ENCODE measurements around the gene FAM118A. TPM values are rescaled to one million over a fixed set of nuclear protein-coding genes. Genes with fewer than 3 reads are reported as not detected.

Gene FAM118A
- total RNA-seq, 1 experiment from 2014 or later = 37.9 TPM

GRCh38 chr22:45290410-45290936, 19.3 kb upstream of the FAM118A start:
- H3K9me3 ChIP-seq (ENCODE audit: control insufficient read depth, low read depth, low read length) = no peaks in the 10 kb centered on the region
- no peaks in the 10 kb centered on the region for H3K9me3 Mint-ChIP-seq
- no peak overlapping the region for H2BK5ac ChIP-seq (ENCODE audit: insufficient read length, low read length)
- H2AFZ ChIP-seq (ENCODE audit: low read length) = no peak overlapping the region
- H3K23me2 ChIP-seq (ENCODE audit: insufficient read length, low read depth, low read length, poor library complexity, severe bottlenecking) = peaks cover 2% of the 10 kb centered on the region
- no peak overlapping the region for H2AK5ac ChIP-seq (ENCODE audit: insufficient read length, low read length)
- no peak overlapping the region for H3K4me3 Mint-ChIP-seq
- H3K79me2 ChIP-seq (ENCODE audit: insufficient read depth, low read length) = no peaks in the 10 kb centered on the region
- no peak overlapping the region for H3K4ac ChIP-seq (ENCODE audit: low read depth, low read length)
- H3K9ac ChIP-seq (ENCODE audit: extremely low read depth, insufficient read length, low read length) = no peak overlapping the region
- DNase-seq = peak; percentile 63
- H3K27me3 ChIP-seq (ENCODE audit: insufficient read depth, low read length) = no peaks in the 10 kb centered on the region; the same call in 1 of the 2 replicates
- no peaks in the 10 kb centered on the region for H4K20me1 ChIP-seq (ENCODE audit: control insufficient read depth, insufficient read depth, insufficient read length)
- H3T11ph ChIP-seq (ENCODE audit: low read length) = no peak overlapping the region
- no peak overlapping the region for H3K4me2 ChIP-seq (ENCODE audit: insufficient read depth, insufficient read length, low read length)
- TF ChIP-seq CTCF (conservative IDR thresholded peaks at IDR 0.05) = no peak
- no peak overlapping the region for H4K5ac ChIP-seq (ENCODE audit: insufficient read length, low read depth, low read length)
- no peak overlapping the region for H2BK120ac ChIP-seq (ENCODE audit: low read depth, low read length, poor library complexity, severe bottlenecking)
- no peak overlapping the region for H2BK12ac ChIP-seq (ENCODE audit: insufficient read length, low read depth, low read length)
- H4K8ac ChIP-seq (replicated peaks; ENCODE audit: insufficient read length, low read depth, low read length) = no peak overlapping the region
- H3K27ac Mint-ChIP-seq = no peak overlapping the region
- peaks cover 12 to 15% of the 10 kb centered on the region in 2 experiments for H3K4me1 Mint-ChIP-seq
- H2BK20ac ChIP-seq (ENCODE audit: low read depth, low read length, poor library complexity, severe bottlenecking) = no peak overlapping the region
- no peaks in the 10 kb centered on the region for H3K36me3 Mint-ChIP-seq (ENCODE audit: insufficient read depth in 1 of 3, low read depth in 3 of 3)
- no peak overlapping the region for H4K91ac ChIP-seq (ENCODE audit: insufficient read length, low read depth, low read length)
- no peak overlapping the region for H3K27ac ChIP-seq (ENCODE audit: insufficient read length, low read depth, low read length)
- no peak overlapping the region for H3K23ac ChIP-seq (ENCODE audit: insufficient read length, low read depth, low read length)
- H3K56ac ChIP-seq (ENCODE audit: insufficient read length, low read depth, low read length) = no peak overlapping the region
- WGBS (ENCODE audit: extremely low coverage, insufficient read length, low lambda C conversion rate) = 100% methylated on average over 4 of the region's 18 CpGs
- peaks cover 41% of the 10 kb centered on the region for H3K27me3 Mint-ChIP-seq (ENCODE audit: low read depth)
- no peak overlapping the region for H3K18ac ChIP-seq (ENCODE audit: insufficient read length, low read depth, low read length)
- H3K14ac ChIP-seq (ENCODE audit: insufficient read depth, low read length) = no peak overlapping the region
- H3K4me1 ChIP-seq (ENCODE audit: insufficient read depth, low read length) = peaks cover 2% of the 10 kb centered on the region; the same call in 1 of the 2 replicates
- no peaks in the 10 kb centered on the region for H3K79me1 ChIP-seq (ENCODE audit: insufficient read depth, low read depth, low read length, poor library complexity, severe bottlenecking)
- no peak overlapping the region for H2BK15ac ChIP-seq (ENCODE audit: low read depth, low read length)
